OCI-LY7 (cell line): ENCODE results near the gene FANCL.

Experiments
- EZH2phosphoT487 ChIP-seq: fragments of 200-600 bp; sonication (generic); IDR thresholded peaks from 2 replicates; pipeline ENCODE4 v1.6.1; 2018; ENCODE audit warnings: low read depth, borderline replicate concordance, mild to moderate bottlenecking, mixed run types, antibody characterized with exemption, low read length, moderate library complexity, mixed read lengths
- TF ChIP-seq, protein P1 (sequence below): fragments of 200-600 bp; sonication (generic); conservative IDR thresholded peaks from 2 replicates; pipeline ENCODE4 v1.5.1; 2014; ENCODE audit warnings: mild to moderate bottlenecking, antibody characterized with exemption, low read length, moderate library complexity, mixed read lengths

- TF ChIP-seq, protein P1, sequence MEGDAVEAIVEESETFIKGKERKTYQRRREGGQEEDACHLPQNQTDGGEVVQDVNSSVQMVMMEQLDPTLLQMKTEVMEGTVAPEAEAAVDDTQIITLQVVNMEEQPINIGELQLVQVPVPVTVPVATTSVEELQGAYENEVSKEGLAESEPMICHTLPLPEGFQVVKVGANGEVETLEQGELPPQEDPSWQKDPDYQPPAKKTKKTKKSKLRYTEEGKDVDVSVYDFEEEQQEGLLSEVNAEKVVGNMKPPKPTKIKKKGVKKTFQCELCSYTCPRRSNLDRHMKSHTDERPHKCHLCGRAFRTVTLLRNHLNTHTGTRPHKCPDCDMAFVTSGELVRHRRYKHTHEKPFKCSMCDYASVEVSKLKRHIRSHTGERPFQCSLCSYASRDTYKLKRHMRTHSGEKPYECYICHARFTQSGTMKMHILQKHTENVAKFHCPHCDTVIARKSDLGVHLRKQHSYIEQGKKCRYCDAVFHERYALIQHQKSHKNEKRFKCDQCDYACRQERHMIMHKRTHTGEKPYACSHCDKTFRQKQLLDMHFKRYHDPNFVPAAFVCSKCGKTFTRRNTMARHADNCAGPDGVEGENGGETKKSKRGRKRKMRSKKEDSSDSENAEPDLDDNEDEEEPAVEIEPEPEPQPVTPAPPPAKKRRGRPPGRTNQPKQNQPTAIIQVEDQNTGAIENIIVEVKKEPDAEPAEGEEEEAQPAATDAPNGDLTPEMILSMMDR = no peak
- no peak for TF ChIP-seq EZH2phosphoT487
These were observed 58.6 kb downstream of the FANCL start for GRCh38 chr2:58182527-58182926.
